SK-N-MC (cell line): ENCODE measurements around the gene NKD1.

Experiments
- EZH2 ChIP-seq: fragments of 200-600 bp; sonication (generic); IDR thresholded peaks from one replicate; pipeline ENCODE4 v1.6.1; 2017; ENCODE audit warnings: antibody characterized with exemption
- FOXP2 ChIP-seq: optimal IDR thresholded peaks from 2 replicates; pipeline ENCODE3; 2011; ENCODE audit warnings: mild to moderate bottlenecking, moderate library complexity; ENCODE audit not compliant: insufficient read depth; ENCODE audit errors: extremely low read length, control extremely low read depth
- POLR2AphosphoS5 ChIP-seq: IDR thresholded peaks from 2 replicates; pipeline ENCODE4 v1.6.1; 2012; ENCODE audit warnings: mild to moderate bottlenecking, low read depth, low read length, borderline replicate concordance

DNA sequence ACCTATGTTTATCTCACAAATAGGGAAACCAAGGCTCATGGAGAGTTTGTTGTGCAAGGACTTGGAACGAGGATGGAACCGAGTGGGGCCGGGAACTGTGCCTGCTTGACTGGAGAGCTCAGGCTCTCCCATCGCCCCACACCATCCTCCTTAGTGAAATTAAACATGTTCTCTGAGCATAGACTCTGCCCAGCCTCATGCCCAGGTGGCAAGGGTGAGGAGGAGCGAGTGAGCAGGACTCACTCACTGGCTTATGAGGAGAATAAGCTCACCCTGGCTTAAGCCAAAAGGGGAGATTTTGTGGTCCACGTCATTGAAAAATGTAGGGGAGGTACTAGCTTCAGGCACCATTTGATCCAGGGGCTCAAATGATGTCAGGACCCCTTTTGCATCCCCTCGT, 44.8 kb downstream of the NKD1 start:
- no peak for TF ChIP-seq EZH2
- no peak for TF ChIP-seq POLR2AphosphoS5
- no peak for TF ChIP-seq FOXP2
